H1 (cell line): ENCODE data around the gene TCEA2. TPM values are rescaled to one million over a fixed set of nuclear protein-coding genes. Genes with fewer than 3 reads are reported as not detected.

Experiments
- CHD7 ChIP-seq: fragments of 300-600 bp; sonication (generic); IDR thresholded peaks from 2 replicates; pipeline ENCODE4 v1.7.1; 2012; ENCODE audit warnings: low read length, moderate library complexity, mild to moderate bottlenecking, inconsistent platforms; ENCODE audit not compliant: insufficient replicate concordance
- SIN3A ChIP-seq, 2 experiments: IDR thresholded peaks in 1 of 2; conservative IDR thresholded peaks in 1 of 2; 2 replicates each; pipeline ENCODE4 v1.6.1; 2011 to 2012; ENCODE audit warnings: low read length in 2 of 2, improper control_type of control experiment in 1 of 2, low read depth in 1 of 2, mild to moderate bottlenecking in 1 of 2
- polyA plus RNA-seq, 7 experiments: library from polyadenylated mRNA; depleted of rRNA in 3 of 7; stranded (reverse) in 5 of 7; unstranded in 2 of 7; fragments of >200 nt in 5 of 7; fragments of 200-250 nt in 2 of 7; gene quantifications; 1 replicate in 5 of 7; 2 replicates in 1 of 7; 4 replicates in 1 of 7; pipeline versions ENCODE4 v1.2.1 to v1.2.3, GENCODE V29; 2011 to 2013; ENCODE audit warnings: missing spikeins in 2 of 7, mixed read lengths in 2 of 7
- total RNA-seq: library from RNA; stranded (reverse); fragmentation: NEBNext Ultra II Directional; extraction: Animal tissue kit (Norgen Biotek cat#: 25700); gene quantifications from 2 replicates; pipeline ENCODE4 v1.2.1, GENCODE V29; 2021

Gene TCEA2
- total and polyA plus RNA-seq, 2 of the 8 experiments (the other 6 are each of a cell fraction or from before 2014, with no cell fraction given): 41.4 to 42.3 TPM

GRCh38 chr20:64101731-64102621 lies 39.0 kb downstream of the TCEA2 start (continued):
- TF ChIP-seq CHD7 (no peak), SIN3A (conservative IDR thresholded peaks at IDR 0.05 in 1 of 2, IDR thresholded peaks at IDR 0.05 in 1 of 2; ENCODE audit: low read depth in 1 of 2, low read length in 2 of 2) (peak in 1 of 2 experiments; percentile 62; a peak in 1 of 4 replicates)
